Activated naive CD4-positive, alpha-beta T cell treated with anti-CD3 and anti-CD28 coated beads, Interleukin-2, amount 10 ng/mL, durations not matched to agents 7 days and 5 days (primary cell): ENCODE measurements around the gene EIF4G3.
"Not testable (repeated sequence)": the region's sequence is repeated elsewhere in the genome, so short reads cannot be mapped to it uniquely, and the experiment has no call there.

Experiments used
- CTCF ChIA-PET: fragments of 350-600 bp; sonication (Branson Sonifier 250); formaldehyde crosslinking; loops from one replicate; lab custom pipeline; 2021; ENCODE audit warnings: antibody characterized with exemption; lab: Charles Lee
- DNase-seq: peaks from one replicate; pipeline ENCODE4 v3.0.0-alpha.2; 2020
- H3K27ac Mint-ChIP-seq: one replicate; pipeline ENCODE4 v1.8.0; 2021; ENCODE audit warnings: mild to moderate bottlenecking, moderate library complexity, mixed read lengths
- H3K27me3 Mint-ChIP-seq: one replicate; pipeline ENCODE4 v1.8.0; 2021; ENCODE audit warnings: mild to moderate bottlenecking, mixed read lengths
- H3K36me3 Mint-ChIP-seq: one replicate; pipeline ENCODE4 v1.8.0; 2021; ENCODE audit warnings: mixed read lengths
- H3K4me1 Mint-ChIP-seq: one replicate; pipeline ENCODE4 v1.8.0; 2021; ENCODE audit warnings: mixed read lengths
- H3K4me3 Mint-ChIP-seq: one replicate; pipeline ENCODE4 v1.8.0; 2021; ENCODE audit warnings: mild to moderate bottlenecking, moderate library complexity, mixed read lengths
- H3K9me3 Mint-ChIP-seq: one replicate; pipeline ENCODE4 v1.8.0; 2021; ENCODE audit warnings: mixed read lengths

The EIF4G3 gene

DNA sequence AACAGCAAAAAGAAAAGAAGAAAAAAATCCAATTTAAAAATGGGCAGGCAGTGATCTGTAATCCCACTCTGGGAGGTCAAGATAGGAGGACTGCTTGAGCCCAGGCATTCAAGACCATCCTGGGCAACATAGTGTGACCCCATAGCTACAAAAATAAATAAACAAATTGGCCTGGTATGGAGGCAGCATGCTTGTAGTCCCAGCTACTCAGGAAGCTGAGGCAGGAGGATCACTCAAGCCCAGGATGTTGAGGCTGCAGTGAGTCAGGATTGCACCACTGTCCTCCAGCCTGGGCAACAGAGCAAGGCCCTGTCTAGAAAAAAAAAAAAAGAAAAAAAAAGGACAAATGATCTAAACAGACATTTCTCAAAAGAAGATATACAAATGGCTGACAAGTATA lies 99.6 kb downstream of the EIF4G3 start:
- Mint-ChIP-seq H3K4me3 (no peak overlapping the region), H3K27ac (no peak overlapping the region), H3K36me3 (peaks cover 7% of the 10 kb centered on the region), H3K27me3 (no peaks in the 10 kb centered on the region), H3K9me3 (no peaks in the 10 kb centered on the region), H3K4me1 (peaks cover 7% of the 10 kb centered on the region)
- CTCF ChIA-PET = no interaction called here
- no peak for DNase-seq

DNA sequence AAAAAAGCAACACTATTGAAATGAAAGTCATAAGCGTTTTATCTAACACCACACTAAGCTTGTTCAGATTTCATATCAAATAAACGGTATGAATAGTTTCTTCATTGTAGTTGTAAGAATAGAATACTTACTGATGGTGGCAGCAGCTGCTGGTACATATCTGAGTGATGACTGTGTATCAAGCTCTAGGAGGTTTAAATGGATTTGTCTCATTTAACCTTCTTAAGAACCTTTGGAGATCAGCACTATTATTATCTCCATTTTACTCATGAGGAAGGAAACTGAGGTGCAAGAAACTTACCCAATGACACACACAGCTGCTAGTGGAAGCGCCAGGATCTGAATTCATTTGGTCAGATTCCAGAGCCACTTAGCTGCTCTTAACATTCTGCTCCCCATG lies 104.0 kb downstream of the EIF4G3 start:
- no peaks in the 10 kb centered on the region for H3K27me3 Mint-ChIP-seq
- H3K4me1 Mint-ChIP-seq = peaks cover 7% of the 10 kb centered on the region
- CTCF ChIA-PET = interaction anchor here (1.1 kb wide), 1 partner anchor 122 kb away, joined by 7 read pairs; no protein-coding TSS in a partner anchor
- DNase-seq = no peak
- no peaks in the 10 kb centered on the region for H3K9me3 Mint-ChIP-seq
- peaks cover 4% of the 10 kb centered on the region for H3K36me3 Mint-ChIP-seq
- no peak overlapping the region for H3K27ac Mint-ChIP-seq
- H3K4me3 Mint-ChIP-seq = no peak overlapping the region

DNA sequence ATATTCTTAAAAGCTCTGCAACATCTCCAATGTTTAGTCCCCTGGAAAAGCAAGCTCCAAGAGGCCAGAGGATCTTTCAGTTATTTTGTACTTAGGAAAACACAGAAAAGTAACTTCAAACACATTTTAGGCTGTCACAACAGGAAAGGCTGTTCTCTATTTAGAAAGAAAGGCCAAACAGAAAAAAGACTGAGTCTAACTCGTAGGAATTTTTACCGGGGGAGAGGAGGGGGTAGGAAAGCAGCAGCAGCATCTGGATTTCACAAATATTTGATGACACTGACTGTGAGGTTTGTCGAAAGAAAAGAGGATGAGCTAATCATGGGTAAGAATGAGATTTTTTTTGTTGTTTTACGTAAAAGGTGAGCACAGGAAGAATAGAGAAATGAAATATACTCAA lies 107.1 kb downstream of the EIF4G3 start:
- H3K27ac Mint-ChIP-seq = no peak overlapping the region

DNA sequence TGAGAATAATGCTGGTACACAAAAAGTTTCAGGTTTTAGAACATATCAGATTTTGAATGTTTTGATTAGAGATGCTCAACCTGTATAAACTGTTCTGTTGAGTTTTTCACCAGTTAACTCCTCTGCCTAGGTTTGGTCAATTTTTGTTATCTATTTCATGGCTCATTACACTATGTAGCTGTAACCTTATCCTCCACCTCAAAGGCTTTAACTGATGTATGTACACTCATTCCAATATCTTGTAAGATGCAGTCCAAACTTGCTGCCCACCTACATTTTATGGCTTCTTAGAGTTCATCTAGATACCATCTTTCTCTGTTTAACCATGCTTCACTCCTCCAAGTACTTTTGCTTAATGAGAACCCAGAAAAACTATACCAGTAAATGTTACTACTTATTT lies 107.8 kb downstream of the EIF4G3 start:
- no peak overlapping the region for H3K4me3 Mint-ChIP-seq
- no peak for DNase-seq
- H3K36me3 Mint-ChIP-seq = no peaks in the 10 kb centered on the region
- CTCF ChIA-PET = no interaction called here
- no peaks in the 10 kb centered on the region for H3K27me3 Mint-ChIP-seq
- no peak overlapping the region for H3K27ac Mint-ChIP-seq
- H3K4me1 Mint-ChIP-seq = no peaks in the 10 kb centered on the region
- H3K9me3 Mint-ChIP-seq = no peaks in the 10 kb centered on the region

More for the DNA sequence above, 107.1 kb downstream of the EIF4G3 start:
- Mint-ChIP-seq H3K27me3 (no peaks in the 10 kb centered on the region), H3K9me3 (no peaks in the 10 kb centered on the region), H3K36me3 (no peaks in the 10 kb centered on the region), H3K4me3 (no peak overlapping the region), H3K4me1 (no peaks in the 10 kb centered on the region)
- no peak for DNase-seq
- CTCF ChIA-PET = no interaction called here

DNA sequence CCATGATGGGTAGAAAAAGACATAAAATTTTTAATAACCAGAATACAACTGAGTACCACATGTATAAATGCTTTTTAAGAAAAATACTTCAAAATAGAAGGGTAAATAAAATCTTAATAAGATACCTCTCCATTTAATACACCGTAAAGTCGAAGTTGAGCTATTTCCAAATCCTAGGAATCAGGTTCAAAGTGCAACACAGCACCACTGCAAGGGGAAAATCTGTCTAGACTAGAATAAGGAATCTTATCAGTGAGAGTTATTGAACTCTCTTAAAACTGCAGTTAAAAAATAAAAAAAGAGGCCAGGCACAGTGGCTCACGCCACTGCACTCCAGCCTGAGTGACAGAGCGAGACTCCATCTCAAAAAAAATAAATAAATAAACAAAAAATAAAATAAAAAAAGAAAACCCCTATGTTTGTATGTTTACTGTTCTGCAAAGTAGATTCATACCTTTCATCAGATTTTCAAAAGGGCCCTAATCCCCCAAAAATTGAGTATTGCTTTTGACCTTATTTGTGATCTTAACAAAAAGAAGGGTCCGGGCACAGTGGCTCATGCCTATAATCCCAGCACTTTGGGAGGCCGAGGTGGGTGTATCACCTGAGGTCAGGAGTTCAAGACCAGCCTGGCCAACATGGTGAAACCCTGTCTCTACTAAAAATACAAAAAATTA lies 109.0 kb downstream of the EIF4G3 start:
- CTCF ChIA-PET = no interaction called here
- Mint-ChIP-seq H3K27ac (no peak overlapping the region), H3K9me3 (no peaks in the 10 kb centered on the region), H3K4me1 (no peaks in the 10 kb centered on the region), H3K4me3 (no peak overlapping the region), H3K36me3 (no peaks in the 10 kb centered on the region), H3K27me3 (no peaks in the 10 kb centered on the region)
- no peak for DNase-seq

DNA sequence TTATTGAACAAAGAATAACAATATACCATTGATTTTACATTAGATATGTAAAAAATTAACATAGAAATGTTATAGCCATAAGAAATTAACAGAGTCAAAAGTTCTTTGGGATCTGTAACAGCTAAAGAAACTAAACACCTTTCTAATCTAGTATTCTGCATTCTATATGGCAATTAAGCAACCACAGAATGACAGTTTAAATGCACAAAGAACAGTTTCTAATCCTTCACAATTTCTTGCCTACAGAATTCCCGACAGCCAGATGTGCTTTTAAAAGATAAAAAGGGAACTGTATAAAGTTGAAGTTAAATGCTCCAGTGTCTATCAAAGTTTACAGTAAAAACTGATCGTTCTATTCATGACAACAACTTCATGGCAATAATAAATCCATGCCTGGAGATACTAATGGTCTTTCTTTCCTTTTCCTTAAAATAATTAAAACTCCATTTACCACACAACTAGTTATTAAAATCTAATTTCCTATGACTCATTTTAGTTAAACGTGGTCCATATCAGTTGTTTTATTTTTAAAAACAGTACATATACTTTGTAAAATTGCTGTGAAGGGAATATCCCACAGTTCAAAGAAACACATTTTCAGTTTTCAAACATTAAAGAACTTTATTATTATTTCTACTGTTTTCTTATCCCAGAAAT lies 110.2 kb downstream of the EIF4G3 start:
- H3K9me3 Mint-ChIP-seq = no peaks in the 10 kb centered on the region
- DNase-seq = no peak
- H3K4me1 Mint-ChIP-seq = no peaks in the 10 kb centered on the region
- no peaks in the 10 kb centered on the region for H3K27me3 Mint-ChIP-seq
- CTCF ChIA-PET = no interaction called here
- no peak overlapping the region for H3K27ac Mint-ChIP-seq
- no peak overlapping the region for H3K4me3 Mint-ChIP-seq
- no peaks in the 10 kb centered on the region for H3K36me3 Mint-ChIP-seq

DNA sequence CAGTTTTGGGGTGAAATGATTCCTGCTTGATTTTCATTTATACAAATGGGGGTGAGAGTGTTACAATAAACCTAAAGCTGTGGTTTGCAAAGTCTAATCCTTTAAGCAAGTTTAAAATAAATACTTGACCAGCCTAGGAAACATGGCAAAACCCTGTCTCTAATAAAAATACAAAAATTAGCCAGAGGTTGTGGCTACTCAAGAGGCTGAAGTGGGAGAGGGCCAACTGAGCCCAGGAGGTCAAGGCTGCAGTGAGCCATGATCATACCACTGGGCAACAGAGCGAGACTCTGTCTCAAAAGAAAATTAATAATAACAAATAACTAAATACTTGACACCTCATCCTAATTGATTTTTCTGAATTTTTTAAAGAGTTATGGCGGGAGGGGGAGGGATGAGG lies 110.8 kb downstream of the EIF4G3 start:
- no peaks in the 10 kb centered on the region for H3K36me3 Mint-ChIP-seq
- H3K4me3 Mint-ChIP-seq = no peak overlapping the region
- H3K4me1 Mint-ChIP-seq = no peaks in the 10 kb centered on the region
- CTCF ChIA-PET = no interaction called here
- no peaks in the 10 kb centered on the region for H3K9me3 Mint-ChIP-seq
- H3K27me3 Mint-ChIP-seq = no peaks in the 10 kb centered on the region
- H3K27ac Mint-ChIP-seq = no peak overlapping the region
- DNase-seq = no peak

DNA sequence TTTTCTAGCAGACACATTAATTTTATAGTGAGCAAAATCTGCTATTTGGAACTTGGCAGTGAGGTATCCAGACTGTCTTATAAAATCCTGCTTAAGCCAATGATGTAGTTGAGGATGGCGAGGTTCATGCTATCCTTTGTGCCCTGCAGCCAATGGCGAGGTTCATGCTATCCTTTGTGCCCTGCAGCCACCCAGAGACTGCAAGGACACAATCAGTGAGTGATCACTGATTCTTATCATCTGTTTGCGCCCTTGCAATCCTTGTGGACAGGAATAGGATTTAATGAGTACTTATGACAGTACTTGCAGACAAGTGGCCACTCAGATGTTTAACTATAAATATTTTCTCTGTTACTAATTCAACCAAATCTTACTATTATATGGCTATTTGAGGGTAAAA lies 112.6 kb downstream of the EIF4G3 start:
- H3K27me3 Mint-ChIP-seq = no peaks in the 10 kb centered on the region
- no peaks in the 10 kb centered on the region for H3K36me3 Mint-ChIP-seq
- CTCF ChIA-PET = no interaction called here
- no peak for DNase-seq
- no peaks in the 10 kb centered on the region for H3K4me1 Mint-ChIP-seq
- no peak overlapping the region for H3K4me3 Mint-ChIP-seq
- no peak overlapping the region for H3K27ac Mint-ChIP-seq
- H3K9me3 Mint-ChIP-seq = no peaks in the 10 kb centered on the region

DNA sequence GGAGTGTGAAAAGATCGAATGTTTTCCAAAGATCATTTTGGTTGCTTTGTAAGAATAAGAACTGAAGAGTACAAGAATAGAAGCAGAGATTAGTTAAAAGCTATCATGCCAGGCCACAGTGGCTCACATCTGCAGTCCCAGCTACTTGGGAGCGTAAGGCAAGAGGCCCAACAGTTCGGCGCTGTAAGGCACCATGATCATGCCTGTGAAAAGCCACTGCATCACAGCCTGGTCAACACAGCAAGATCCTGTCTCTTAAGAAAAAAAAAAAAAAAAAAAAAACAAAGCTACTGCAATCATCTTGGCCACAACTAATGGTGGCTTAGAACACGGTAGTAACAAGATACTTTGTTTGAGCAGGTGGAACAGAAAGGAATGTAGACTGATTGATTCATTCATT lies 116.2 kb downstream of the EIF4G3 start:
- Mint-ChIP-seq H3K9me3 (no peaks in the 10 kb centered on the region), H3K36me3 (no peaks in the 10 kb centered on the region), H3K4me1 (no peaks in the 10 kb centered on the region), H3K27ac (no peak overlapping the region), H3K27me3 (no peaks in the 10 kb centered on the region), H3K4me3 (no peak overlapping the region)
- CTCF ChIA-PET = no interaction called here
- DNase-seq = no peak

DNA sequence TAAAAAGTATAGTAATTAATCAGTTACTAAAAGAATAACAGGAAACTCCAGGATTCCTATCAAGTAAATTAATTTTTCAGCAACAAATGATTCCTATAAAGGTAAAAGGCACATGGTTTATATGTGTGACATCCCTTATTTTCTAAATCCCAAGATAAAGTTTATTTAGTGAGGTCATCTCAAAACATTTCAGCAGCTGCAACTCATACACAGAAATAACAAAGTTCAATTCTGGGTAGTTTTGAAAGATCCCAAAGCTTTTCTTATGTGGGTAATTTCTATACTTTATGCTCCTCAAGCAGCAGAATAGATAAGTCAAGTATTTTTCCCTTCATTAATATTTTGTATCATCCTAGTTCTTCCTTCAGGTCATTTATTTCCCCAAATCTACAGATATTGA lies 117.7 kb downstream of the EIF4G3 start:
- no peaks in the 10 kb centered on the region for H3K4me1 Mint-ChIP-seq
- no peak for DNase-seq
- no peaks in the 10 kb centered on the region for H3K27me3 Mint-ChIP-seq

DNA sequence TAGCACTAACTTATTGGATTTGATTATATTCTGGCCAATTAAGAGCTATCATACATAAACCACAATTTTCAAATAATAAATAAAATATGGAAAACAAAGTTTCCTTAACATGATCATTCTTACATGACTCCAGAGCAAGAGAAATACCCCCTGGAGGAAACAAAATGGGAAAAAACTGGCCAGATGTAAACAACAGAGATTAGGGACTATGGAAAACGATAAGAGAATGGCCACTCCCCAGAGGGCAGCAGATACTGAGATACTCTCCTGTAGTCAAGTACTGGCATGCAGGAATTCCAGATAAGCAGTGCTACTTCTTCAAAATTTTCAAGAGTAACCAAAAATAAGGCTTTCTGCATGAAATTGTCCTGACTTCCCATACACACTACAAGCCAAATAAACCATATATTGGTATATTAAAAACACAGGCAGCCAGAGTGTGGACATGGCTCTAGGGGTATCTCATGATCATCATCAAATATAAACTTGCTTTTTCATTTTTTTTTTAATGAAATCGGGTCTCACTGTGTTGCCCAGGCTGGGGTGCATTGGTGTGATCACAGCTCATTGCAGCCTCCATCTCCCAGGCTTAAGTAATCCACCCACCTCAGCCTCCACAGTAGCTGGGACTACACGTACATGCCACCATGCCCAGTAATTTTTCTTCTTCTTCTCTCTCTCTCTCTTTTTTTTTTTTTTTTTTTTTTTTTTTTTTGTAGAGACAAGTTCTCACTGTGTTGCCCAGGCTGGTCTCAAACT lies 118.5 kb downstream of the EIF4G3 start:
- CTCF ChIA-PET = no interaction called here
- DNase-seq = no peak
- H3K27ac Mint-ChIP-seq = no peak overlapping the region

More for the DNA sequence above, 117.7 kb downstream of the EIF4G3 start:
- Mint-ChIP-seq H3K36me3 (no peaks in the 10 kb centered on the region), H3K27ac (no peak overlapping the region), H3K9me3 (no peaks in the 10 kb centered on the region), H3K4me3 (no peak overlapping the region)
- CTCF ChIA-PET = no interaction called here

DNA sequence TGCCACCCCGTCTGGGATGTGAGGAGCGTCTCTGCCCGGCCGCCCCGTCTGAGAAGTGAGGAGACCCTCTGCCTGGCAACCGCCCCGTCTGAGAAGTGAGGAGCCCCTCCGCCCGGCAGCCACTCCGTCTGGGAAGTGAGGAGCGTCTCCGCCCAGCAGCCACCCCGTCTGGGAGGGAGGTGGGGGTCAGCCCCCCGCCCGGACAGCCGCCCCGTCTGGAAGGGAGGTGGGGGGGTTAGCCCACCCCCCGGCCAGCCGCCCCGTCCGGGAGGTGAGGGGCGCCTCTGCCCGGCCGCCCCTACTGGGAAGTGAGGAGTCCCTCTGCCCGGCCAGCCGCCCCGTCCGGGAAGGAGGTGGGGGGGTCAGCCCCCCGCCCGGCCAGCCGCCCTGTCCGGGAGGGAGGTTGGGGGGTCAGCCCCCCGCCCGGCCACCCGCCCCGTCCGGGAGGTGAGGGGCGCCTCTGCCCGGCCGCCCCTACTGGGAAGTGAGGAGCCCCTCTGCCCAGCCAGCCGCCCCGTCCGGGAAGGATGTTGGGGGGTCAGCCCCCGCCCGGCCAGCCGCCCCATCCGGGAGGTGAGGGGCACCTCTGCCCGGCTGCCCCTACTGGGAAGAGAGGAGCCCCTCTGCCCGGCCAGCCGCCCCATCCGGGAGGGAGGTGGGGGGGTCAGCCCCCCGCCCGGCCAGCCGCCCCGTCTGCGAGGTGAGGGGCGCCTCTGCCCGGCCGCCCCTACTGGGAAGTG lies 123.3 kb downstream of the EIF4G3 start:
- H3K27ac Mint-ChIP-seq, DNase-seq, CTCF ChIA-PET, H3K27me3 Mint-ChIP-seq, H3K9me3 Mint-ChIP-seq, H3K4me1 Mint-ChIP-seq, H3K4me3 Mint-ChIP-seq: not testable (repeated sequence)
- H3K36me3 Mint-ChIP-seq = peaks cover 11% of the 10 kb centered on the region

More for the DNA sequence above, 118.5 kb downstream of the EIF4G3 start:
- no peaks in the 10 kb centered on the region for H3K4me1 Mint-ChIP-seq
- H3K4me3 Mint-ChIP-seq = no peak overlapping the region
- H3K9me3 Mint-ChIP-seq = no peaks in the 10 kb centered on the region
- no peaks in the 10 kb centered on the region for H3K27me3 Mint-ChIP-seq
- H3K36me3 Mint-ChIP-seq = no peaks in the 10 kb centered on the region

DNA sequence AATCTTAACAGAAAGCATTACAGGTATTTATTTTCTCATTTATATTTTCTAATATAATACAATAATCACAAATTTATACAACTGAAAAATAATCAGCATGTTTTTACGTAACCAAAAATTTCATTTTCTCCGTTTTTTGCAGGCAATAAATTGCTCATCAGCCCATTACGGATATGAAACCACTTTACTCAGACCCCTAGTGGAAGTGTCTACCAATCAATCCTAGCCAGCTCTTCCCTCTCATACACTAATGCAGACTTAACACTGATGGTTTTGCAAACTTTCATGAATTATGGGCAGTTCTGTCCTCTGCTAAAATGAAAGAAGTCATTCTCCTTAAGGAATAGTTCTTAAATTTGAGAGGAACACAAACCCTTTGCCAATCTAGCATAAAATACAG lies 124.7 kb downstream of the EIF4G3 start:
- no peaks in the 10 kb centered on the region for H3K4me1 Mint-ChIP-seq
- H3K36me3 Mint-ChIP-seq = peaks cover 15% of the 10 kb centered on the region
- no peak overlapping the region for H3K27ac Mint-ChIP-seq
- no peak overlapping the region for H3K4me3 Mint-ChIP-seq
- CTCF ChIA-PET = no interaction called here
- no peaks in the 10 kb centered on the region for H3K27me3 Mint-ChIP-seq
- DNase-seq = no peak
- H3K9me3 Mint-ChIP-seq = no peaks in the 10 kb centered on the region

DNA sequence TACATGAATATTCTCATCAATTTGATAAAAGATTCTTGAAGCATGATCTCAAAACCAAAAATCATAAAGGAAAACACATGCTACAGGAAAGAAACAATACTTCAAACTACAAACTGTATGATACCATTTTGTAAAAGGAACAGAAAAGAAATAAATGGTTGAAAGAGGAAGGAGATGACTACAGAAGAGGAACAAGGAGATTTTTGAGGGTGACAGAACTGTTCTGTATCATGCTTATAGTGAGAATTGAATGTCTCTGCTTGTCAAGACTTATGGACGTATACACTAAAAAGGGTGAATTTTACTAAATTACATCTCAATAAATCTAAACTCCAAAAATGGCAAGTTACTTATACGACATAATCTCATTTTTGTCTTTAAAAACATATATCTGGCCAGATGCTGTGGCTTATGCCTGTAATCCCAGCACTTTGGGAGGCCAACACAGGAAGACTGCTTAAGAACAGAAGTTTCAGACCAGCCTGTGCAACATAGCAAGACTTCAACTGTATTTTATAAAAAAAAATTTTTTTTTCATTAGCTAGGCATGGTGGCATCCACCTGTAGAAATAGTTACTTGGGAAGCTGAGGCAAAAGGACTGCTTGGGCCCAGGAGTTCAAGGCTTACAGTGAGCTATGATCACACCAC lies 125.4 kb downstream of the EIF4G3 start:
- peaks cover 15% of the 10 kb centered on the region for H3K36me3 Mint-ChIP-seq
- H3K9me3 Mint-ChIP-seq = no peaks in the 10 kb centered on the region
- H3K27me3 Mint-ChIP-seq = no peaks in the 10 kb centered on the region
- H3K27ac Mint-ChIP-seq = no peak overlapping the region
- CTCF ChIA-PET = no interaction called here
- DNase-seq = no peak
- no peaks in the 10 kb centered on the region for H3K4me1 Mint-ChIP-seq
- no peak overlapping the region for H3K4me3 Mint-ChIP-seq
